ENCODE results near the gene SRSF2.
"Not testable (repeated sequence)": the region's sequence is repeated elsewhere in the genome, so short reads cannot be mapped to it uniquely, and the experiment has no call there.

Gene SRSF2

DNA sequence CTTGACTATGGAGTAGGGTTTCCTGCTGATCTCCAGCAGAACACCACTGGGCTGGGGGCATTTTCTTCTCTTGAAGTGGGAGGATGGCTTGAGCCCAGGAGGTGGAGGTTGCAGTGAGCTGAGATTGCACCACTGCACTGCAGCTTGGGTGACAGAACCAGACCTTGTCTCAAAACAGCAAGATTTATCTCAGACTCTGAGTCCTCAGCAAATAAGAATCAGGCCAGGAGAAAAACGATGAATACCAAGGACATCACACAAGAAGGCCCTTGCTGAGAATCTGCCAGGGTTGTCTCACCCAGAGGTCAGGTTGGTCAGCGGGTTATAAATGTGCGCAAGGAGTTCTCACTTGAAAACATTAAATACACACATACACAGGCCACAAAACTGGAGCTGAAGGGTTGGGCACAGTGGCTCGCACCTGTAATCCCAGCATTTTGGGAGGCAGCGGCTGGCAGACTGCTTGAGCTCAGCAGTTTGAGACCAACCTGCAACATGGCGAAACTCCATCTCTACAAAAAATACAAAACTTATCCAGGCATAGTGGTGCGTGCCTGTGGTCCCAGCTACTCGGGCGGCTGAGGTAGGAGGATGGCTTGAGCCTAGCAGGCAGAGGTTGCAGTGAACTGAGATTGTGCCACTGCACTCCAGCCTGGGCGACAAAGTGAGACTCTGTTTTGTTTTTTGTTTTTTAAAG, 34.0 kb downstream of the SRSF2 start:
- in situ Hi-C loops (cut with HindIII; ENCODE audit: low sequenced_read_pairs) = no loop called here

GRCh38 chr17:76702076-76702475, 35.1 kb downstream of the SRSF2 start:
- in situ Hi-C loops (cut with HindIII; ENCODE audit: low sequenced_read_pairs) = no loop called here

- in situ Hi-C loops (cut with HindIII; ENCODE audit: low sequenced_read_pairs) = no loop called here
Measured at GRCh38 chr17:76701471-76701967, 35.6 kb downstream of the SRSF2 start.

DNA sequence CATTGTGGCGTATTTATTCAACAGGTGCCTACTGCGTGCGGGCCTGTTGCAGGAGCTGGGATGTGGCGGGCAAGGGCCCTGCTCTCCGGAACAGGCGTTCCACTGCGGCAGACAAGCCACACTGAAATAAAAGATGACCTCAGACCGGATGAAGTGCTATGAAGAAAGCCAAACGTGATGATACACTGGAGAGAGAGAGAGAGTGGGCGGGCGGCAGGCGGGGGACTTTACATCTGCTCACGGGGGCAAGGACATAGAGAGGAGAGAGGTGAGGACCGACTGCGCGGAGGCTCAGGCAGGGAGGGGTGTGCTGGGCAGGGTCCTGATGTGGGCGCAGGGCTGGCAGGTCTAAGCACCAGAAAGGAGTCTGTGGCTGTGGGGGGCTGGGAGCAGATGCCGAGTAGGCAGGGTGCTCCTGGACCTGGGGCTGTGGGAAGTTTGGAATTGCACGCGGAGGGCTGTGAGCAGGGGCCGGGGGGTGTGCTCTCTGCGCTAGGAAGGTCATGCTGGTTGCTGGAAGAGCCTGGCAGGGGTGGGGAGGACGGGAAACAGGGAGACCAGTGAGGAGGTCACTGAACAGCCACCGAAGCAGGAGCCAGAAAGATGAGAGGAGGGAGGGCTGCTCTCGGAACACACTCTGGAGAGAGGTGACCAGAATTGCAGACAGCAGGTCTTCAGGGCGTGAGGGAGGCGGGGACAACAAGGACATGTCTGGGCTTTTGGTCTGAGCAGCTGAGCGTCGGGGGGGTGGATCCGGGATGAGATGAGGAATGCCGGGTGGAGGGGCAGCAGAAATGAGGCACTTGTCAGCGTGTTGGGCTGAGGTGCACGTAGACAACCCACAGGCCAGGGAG, 36.3 kb downstream of the SRSF2 start:
- in situ Hi-C loops (cut with HindIII; ENCODE audit: low sequenced_read_pairs) = no loop called here

DNA sequence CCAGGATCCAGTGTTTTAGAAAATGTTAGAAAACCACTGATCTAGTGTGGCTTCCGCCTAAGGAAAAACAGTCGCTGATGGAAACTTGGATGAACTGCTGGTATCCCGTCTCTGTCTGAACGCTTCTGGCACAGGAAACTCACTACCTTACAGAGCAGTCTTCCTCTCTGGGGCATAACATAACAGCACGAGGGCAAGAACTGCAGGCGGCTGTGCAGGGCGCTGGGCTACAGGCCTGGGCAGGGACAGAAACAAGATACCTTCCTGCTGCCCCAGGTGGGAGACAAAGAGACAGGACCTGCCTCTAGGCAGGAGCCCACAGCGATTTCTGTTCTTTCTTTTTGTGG, 36.9 kb downstream of the SRSF2 start:
- in situ Hi-C loops (cut with HindIII; ENCODE audit: low sequenced_read_pairs) = no loop called here

DNA sequence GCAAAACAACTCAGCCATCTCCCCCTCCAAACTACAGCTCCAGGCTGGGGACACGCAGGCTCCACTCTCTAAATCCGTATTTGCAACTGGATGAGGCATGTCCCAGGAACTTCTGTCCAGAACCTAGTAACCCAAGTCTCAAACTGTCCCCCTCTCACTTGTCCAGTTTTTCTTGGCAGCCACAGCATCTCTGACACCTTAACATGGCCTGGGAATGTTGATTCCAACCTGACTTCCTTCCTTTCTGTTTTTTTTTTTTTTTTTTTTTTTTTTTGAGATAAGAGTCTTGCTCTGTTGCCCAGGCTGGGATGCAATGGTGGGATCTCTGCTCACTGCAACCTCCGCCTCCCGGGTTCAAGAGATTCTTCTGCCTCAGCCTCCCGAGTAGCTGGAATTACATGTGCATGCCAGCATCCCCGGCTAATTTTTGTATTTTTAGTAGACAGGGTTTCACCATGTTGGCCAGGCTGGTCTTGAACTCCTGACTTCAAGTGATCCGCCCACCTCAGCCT, 38.6 kb downstream of the SRSF2 start:
- in situ Hi-C loops (cut with HindIII; ENCODE audit: low sequenced_read_pairs) = not testable (repeated sequence)

DNA sequence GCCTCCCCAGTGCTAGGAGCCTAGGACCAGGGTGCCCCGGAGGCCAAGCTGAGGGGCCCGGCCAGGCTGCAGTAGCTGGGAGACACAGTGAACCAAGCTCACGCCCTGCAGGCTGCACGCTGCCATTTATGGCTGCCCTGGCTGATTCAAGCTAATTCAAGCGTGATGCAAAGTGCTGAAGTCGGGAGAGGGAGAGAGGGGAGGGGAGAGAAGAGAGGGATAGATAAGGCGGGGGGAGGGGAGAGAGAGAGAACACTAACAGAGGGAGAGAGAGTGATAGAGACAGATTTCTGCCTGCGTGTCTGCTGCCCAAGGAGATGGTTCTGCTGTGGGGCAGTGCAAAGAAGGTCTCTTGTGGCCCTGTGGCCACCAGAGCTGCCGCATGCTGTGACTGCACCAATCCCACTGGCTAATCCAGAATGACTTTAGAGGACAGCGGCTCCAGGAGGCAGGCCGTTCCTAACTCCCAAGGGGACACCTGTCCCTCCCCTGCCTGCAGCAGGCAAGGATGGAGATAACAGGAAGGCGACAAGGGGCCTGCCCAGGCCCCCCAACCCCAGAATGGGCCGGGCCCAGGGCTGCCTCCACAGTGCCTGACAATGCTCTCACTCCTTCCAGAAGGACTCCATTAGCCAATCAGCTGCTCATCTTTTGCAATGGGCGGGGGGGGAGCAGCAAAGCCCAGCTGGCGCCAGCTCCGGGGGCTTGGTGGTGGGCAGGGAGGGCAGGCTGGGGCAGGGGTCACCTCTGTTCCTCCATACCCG, 39.2 kb downstream of the SRSF2 start:
- in situ Hi-C loops (cut with HindIII; ENCODE audit: low sequenced_read_pairs) = no loop called here

DNA sequence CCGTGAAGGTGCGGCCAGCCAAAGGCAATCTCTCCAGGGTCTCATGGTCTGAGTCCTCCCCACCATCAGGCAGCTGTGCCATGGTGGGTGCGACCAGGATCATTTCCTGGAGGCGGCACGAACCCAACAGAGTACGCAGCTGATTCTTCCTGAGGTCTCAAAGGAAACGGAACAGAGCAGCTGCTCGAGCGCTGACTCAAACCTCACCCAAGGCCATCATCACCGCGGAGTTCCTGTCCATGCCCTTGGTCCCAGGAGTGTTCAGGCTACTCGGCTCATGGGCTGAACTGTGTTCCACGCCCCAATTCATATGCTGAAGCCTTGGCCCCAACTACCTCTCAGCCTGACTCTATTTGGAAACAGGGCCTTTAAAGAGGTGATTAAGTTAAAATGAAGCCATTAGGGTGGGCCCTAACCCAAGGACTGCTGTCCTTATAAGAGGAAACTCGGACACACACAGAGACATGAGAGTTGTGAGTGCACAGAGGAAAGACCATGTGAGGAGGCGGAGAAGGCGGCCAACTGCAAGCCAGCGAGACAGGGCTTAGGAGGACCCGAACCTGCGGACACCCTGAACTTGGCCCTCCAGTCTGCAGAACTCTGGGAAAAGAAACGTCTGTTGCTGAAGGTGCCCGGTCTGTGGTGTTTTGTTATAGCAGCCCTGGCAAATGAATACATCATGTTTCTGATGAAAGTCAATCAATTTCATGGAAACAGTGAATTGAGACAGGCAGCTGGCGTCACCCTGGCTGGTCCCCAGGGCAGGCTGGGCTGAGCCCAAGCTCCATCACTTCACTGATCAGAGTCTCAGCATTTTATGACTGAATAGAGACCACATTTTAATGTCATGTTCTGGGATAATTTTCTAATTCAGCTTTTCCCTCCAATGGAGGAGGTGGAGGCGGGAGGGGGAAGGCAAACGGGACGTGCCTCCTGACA, 40.1 kb downstream of the SRSF2 start:
- in situ Hi-C loops (cut with HindIII; ENCODE audit: low sequenced_read_pairs) = no loop called here

DNA sequence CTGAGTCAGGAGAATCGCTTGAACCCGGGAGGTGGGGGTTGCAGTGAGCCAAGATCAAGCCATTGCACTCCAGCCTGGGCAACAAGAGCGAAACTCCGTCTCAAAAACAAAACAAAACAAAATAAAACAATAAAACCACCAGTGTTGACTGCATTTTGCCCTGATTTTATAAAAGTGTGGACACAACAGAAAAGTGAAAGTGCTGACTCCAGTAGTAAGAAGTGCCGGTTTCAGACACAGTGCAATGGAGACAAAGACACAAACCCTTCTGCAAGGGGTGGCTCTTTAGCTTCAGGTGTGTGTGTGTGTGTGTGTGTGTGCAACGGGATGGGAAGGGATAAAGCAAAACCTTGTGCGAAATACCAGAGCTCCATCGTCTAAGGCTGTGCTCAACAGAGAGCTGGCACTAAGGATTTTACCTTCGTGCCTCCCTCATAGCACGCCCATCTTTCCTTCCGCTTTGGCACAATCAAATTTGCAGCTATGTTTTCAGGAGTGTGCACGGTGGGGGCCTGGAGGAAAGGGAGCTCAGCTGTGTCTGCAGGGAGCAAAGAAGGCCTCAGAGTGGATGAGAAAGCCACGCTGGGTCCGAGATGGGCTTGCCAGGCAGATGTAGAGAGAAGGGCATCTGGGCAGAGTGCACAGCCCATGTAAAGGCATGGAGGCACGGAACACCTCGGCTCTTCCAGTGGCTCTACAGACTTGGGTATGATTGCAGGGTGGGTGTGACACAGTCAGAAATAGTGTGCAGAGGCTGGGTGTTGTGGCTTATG, 41.9 kb downstream of the SRSF2 start:
- in situ Hi-C loops (cut with HindIII; ENCODE audit: low sequenced_read_pairs) = no loop called here

- in situ Hi-C loops (cut with HindIII; ENCODE audit: low sequenced_read_pairs) = no loop called here
Measured at GRCh38 chr17:76691379-76692191, 45.5 kb downstream of the SRSF2 start.

DNA sequence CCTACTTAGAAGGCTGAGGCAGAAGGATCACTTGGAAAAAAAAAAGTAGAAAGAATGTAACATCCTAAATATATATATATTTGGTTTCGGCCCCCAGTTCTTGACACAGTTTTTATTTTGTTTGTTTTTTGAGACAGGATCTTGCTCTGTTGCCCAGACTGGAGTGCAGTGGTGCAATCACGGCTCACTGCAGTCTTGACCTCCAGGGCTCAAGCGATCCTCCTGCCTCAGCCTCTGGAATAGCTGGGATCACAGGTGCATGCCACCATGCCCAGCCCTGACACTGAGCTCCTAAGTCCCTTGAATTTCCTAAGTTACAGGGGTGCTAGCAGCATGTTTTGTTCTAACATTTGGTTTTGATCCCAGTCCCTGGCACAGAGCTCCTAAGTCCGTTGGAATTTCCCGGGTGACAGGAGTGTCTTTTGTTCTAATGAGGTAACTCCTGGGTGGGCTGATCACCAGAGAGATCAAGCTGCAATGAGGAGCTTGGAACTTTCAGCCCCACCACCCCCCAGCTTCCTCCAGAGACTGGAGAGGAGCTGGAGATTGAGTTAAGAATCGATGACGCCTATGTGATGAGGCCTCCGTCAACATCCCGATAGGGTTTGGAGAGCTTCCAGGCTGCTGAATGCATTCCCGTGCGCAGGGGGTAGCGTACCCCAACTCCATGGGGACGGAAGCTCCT, 46.4 kb downstream of the SRSF2 start:
- in situ Hi-C loops (cut with HindIII; ENCODE audit: low sequenced_read_pairs) = no loop called here

DNA sequence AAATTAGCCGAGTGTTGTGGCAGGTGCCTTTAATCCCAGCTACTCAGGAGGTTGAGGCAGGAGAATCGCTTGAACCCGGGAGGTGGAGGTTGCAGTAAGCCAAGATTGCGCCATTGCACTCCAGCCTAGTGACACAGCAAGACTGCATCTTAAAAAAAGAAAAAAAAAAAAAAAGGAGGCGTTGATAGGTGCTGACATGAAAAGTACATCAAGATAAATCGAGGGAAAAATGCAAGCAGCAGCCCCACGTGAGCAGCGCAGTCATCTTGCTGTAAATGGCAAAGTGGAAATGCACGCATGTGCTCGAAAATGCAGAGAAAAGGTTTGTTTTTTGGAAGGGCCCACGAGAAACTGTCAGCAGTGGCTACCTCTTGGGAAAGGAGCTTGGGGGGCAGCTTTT, 47.3 kb downstream of the SRSF2 start:
- in situ Hi-C loops (cut with HindIII; ENCODE audit: low sequenced_read_pairs) = no loop called here

- in situ Hi-C loops (cut with HindIII; ENCODE audit: low sequenced_read_pairs) = no loop called here
Measured at GRCh38 chr17:76688165-76688622, 48.9 kb downstream of the SRSF2 start.

- in situ Hi-C loops (cut with HindIII; ENCODE audit: low sequenced_read_pairs) = no loop called here
Measured at GRCh38 chr17:76687298-76688164, 49.6 kb downstream of the SRSF2 start.

DNA sequence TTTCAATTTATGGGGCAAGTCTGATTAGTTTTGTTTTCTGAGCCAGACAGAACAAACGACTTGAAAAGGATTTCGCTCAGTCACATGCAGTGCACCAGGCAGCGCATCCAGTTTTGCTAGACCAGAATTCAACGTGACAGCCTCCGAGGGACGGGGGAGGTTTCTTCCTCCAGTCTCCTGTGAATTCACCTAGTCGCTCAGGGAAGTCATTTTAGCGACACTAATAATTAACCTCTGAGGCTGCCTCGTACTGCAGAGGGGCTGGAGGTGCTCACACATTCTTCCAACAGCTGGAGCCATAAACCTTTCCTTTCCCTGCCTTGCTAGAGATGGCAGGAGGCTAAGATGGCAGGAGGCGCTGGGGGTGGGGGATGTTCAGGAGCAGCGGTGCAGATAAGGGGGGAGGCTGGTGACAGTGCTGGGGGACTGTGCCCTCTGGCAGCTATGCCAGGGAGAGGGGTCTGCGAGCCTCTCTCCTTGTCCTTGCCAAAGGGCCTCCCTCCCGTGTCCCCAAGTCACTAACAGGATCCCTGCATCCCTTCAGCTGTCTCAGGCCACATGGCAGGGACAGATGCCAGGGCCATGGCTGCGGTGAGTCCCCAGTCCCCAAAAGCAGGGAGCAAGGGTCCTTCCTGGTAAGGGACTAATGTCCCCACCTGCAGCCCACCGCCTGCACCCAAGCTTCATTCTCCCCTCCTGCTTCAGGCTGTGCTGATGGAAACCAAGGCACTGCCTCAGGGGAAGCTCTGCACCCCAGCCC, 50.4 kb downstream of the SRSF2 start:
- in situ Hi-C loops (cut with HindIII; ENCODE audit: low sequenced_read_pairs) = no loop called here

GRCh38 chr17:76685846-76686245, 51.3 kb downstream of the SRSF2 start:
- in situ Hi-C loops (cut with HindIII; ENCODE audit: low sequenced_read_pairs) = no loop called here
